Left lung (tissue), 14 donors: ENCODE measurements around the gene IGFBP5. TPM values are rescaled to one million over a fixed set of nuclear protein-coding genes. Genes with fewer than 3 reads are reported as not detected.

Experiments used
- ATAC-seq: fragments of 200-7000 bp; cut with Tn5 transposase; one replicate; pipeline ENCODE4 v1.9.1; 2020; ENCODE audit warnings: moderate library complexity
- DNase-seq, 4 donors: peaks; one replicate each; pipeline ENCODE4 v3.0.0-alpha.2; 2013 to 2020
- H3K27ac ChIP-seq, 2 donors: fragments of 200-600 bp; sonication (generic) in 1 of 2; one replicate each; pipeline versions ENCODE4 v1.5.0 to v1.8.0; 2020 to 2021
- H3K27me3 ChIP-seq, 2 donors: fragments of 200-600 bp; sonication (generic) in 1 of 2; one replicate each; pipeline versions ENCODE4 v1.5.0 to v1.8.0; 2020 to 2021
- H3K36me3 ChIP-seq, 2 donors: fragments of 200-600 bp; sonication (generic) in 1 of 2; one replicate each; pipeline versions ENCODE4 v1.5.0 to v1.8.0; 2020 to 2021
- H3K4me1 ChIP-seq, 2 donors: fragments of 200-600 bp; one replicate each; pipeline ENCODE4 v1.8.0; 2021
- H3K4me3 ChIP-seq, 2 donors: fragments of 200-600 bp; sonication (generic) in 1 of 2; one replicate each; pipeline versions ENCODE4 v1.5.0 to v1.8.0; 2020 to 2021; ENCODE audit warnings: mild to moderate bottlenecking in 1 of 2
- H3K9me3 ChIP-seq, 2 donors: fragments of 200-600 bp; sonication (generic) in 1 of 2; one replicate each; pipeline versions ENCODE4 v1.5.0 to v1.8.0; 2020 to 2021
- CTCF ChIP-seq, 2 donors: fragments of 200-600 bp; sonication (generic) in 1 of 2; IDR thresholded peaks; one replicate each; pipeline versions ENCODE4 v1.5.0 to v1.8.0; 2021; ENCODE audit warnings: antibody characterized with exemption in 2 of 2
- intact Hi-C, 2 donors: fragments of 100-400 bp; cut with DNase I; formaldehyde crosslinking; loops; one replicate each; pipeline versions ENCODE4 v1.11.2 to v1.14.2; 2022
- long read RNA-seq, 12 donors: library from polyadenylated mRNA in 2 of 12; unstranded in 2 of 12; transcript quantifications; one replicate each; pipeline ENCODE4 v2.0.0 and lab custom pipeline, GENCODE V29; 2019 to 2026
- polyA plus RNA-seq, 6 donors: library from polyadenylated mRNA; unstranded; fragments of 120-200 nt; gene quantifications; one replicate each; pipeline ENCODE4 v1.2.1, GENCODE V29; 2013; ENCODE audit not compliant: insufficient read length in 6 of 6
- total RNA-seq, 2 donors: library from RNA; stranded (reverse); fragmentation: NEBNext Ultra II Directional; extraction: Animal tissue kit (Norgen Biotek cat#: 25700); gene quantifications; one replicate each; pipeline ENCODE4 v1.2.1, GENCODE V29; 2021
- donor health status: DM: no; HTN: yes; CAD: no.
- donor health status: DM: no; HTN: no; CAD: no.

Gene IGFBP5
- 100 to 1,000 TPM; 101 to 141 TPM for total RNA-seq
- polyA plus RNA-seq: 100 to 1,000 TPM in 4 of 6 donors, 10 to 100 TPM in 2; 89.4 to 149 (median 121) TPM
- long read RNA-seq, donor 1, full-length matches to known transcripts: 40 of 93 reads
- long read RNA-seq, donor 1, partial matches to known transcripts: 53 of 93 reads
- long read RNA-seq, donor 1, other reads (novel, unspliced or antisense): 0 of 93 reads
- long read RNA-seq, donor 2, full-length matches to known transcripts: 53 of 61 reads
- long read RNA-seq, donor 2, partial matches to known transcripts: 8 of 61 reads
- long read RNA-seq, donor 2, other reads (novel, unspliced or antisense): 0 of 61 reads
- long read RNA-seq, donor 3, full-length matches to known transcripts: 27 of 27 reads
- long read RNA-seq, donor 3, partial matches to known transcripts: 0 of 27 reads
- long read RNA-seq, donor 3, other reads (novel, unspliced or antisense): 0 of 27 reads
- long read RNA-seq, donor 4, partial matches to known transcripts: 1 of 24 reads
- long read RNA-seq, donor 4, other reads (novel, unspliced or antisense): 23 of 24 reads
- long read RNA-seq, donor 5, full-length matches to known transcripts: 41 of 52 reads
- long read RNA-seq, donor 5, partial matches to known transcripts: 11 of 52 reads
- long read RNA-seq, donor 5, other reads (novel, unspliced or antisense): 0 of 52 reads
- long read RNA-seq, donor 6, full-length matches to known transcripts: 16 of 33 reads
- long read RNA-seq, donor 6, partial matches to known transcripts: 12 of 33 reads
- long read RNA-seq, donor 6, other reads (novel, unspliced or antisense): 5 of 33 reads
- long read RNA-seq, donor 7, full-length matches to known transcripts: 7 of 7 reads
- long read RNA-seq, donor 7, partial matches to known transcripts: 0 of 7 reads
- long read RNA-seq, donor 7, other reads (novel, unspliced or antisense): 0 of 7 reads
- long read RNA-seq, donor 8, full-length matches to known transcripts: 27 of 32 reads
- long read RNA-seq, donor 8, partial matches to known transcripts: 5 of 32 reads
- long read RNA-seq, donor 8, other reads (novel, unspliced or antisense): 0 of 32 reads
- long read RNA-seq, donor 9: 0 reads
- long read RNA-seq, donor 10, partial matches to known transcripts: 0 of 14 reads
- long read RNA-seq, donor 10, other reads (novel, unspliced or antisense): 14 of 14 reads
- long read RNA-seq, donor 11, full-length matches to known transcripts: 92 of 119 reads
- long read RNA-seq, donor 11, partial matches to known transcripts: 27 of 119 reads
- long read RNA-seq, donor 11, other reads (novel, unspliced or antisense): 0 of 119 reads
- long read RNA-seq, donor 12, full-length matches to known transcripts: 34 of 34 reads
- long read RNA-seq, donor 12, partial matches to known transcripts: 0 of 34 reads
- long read RNA-seq, donor 12, other reads (novel, unspliced or antisense): 0 of 34 reads

GRCh38 chr2:216695401-216695821 is at the start of gene IGFBP5:
Gene IGFBP5, minus strand, starts transcription at chr2:216695549. Its CDS starts 774 bp downstream, at chr2:216694775.
- DNase-seq (peak in 3 of 4 donors; percentile 73 to 97 (median 94)), ATAC-seq (peak; percentile 10)
- TF ChIP-seq CTCF (IDR thresholded peaks at IDR 0.05): no peak
- peak within 1 kb of the TSS; percentile 26 to 34 for H3K4me3 ChIP-seq
- intact Hi-C loops: loop anchor here in 1 of 2 donors (5.0 to 10.0 kb wide), 3 partner anchors 469 to 1019 kb away; no protein-coding TSS in a partner anchor
- H3K36me3 ChIP-seq: no peaks in the 10 kb centered on the region
- H3K9me3 ChIP-seq: no peaks in the 10 kb centered on the region
- H3K27me3 ChIP-seq: peaks cover 14 to 88% of the 10 kb centered on the region in 2 donors
- peaks cover 10 to 41% of the 10 kb centered on the region in 2 donors for H3K4me1 ChIP-seq
- H3K27ac ChIP-seq: peak within 1 kb of the TSS; percentile 18 to 37

- H3K27ac ChIP-seq: no peak overlapping the region
- intact Hi-C loops: no loop called here
- no peaks in the 10 kb centered on the region for H3K36me3 ChIP-seq
- DNase-seq: no peak
- H3K27me3 ChIP-seq: no peaks in the 10 kb centered on the region
- H3K4me1 ChIP-seq: peaks cover 0 to 13% of the 10 kb centered on the region in 2 donors
- no peak for TF ChIP-seq CTCF (IDR thresholded peaks at IDR 0.05)
- H3K4me3 ChIP-seq: no peak overlapping the region
- ATAC-seq: no peak
- H3K9me3 ChIP-seq: no peaks in the 10 kb centered on the region
Observed at GRCh38 chr2:216743781-216744180, 48.4 kb upstream of the IGFBP5 start.

GRCh38 chr2:216742411-216742810 is 47.1 kb upstream of the IGFBP5 start:
- intact Hi-C loops: no loop called here
- no peaks in the 10 kb centered on the region for H3K27me3 ChIP-seq
- DNase-seq: peak in 1 of 4 donors; percentile 53

GRCh38 chr2:216741223-216741593 is 45.9 kb upstream of the IGFBP5 start:
- H3K9me3 ChIP-seq: no peaks in the 10 kb centered on the region
- H3K4me3 ChIP-seq: no peak overlapping the region
- intact Hi-C loops: no loop called here
- peaks cover 0 to 13% of the 10 kb centered on the region in 2 donors for H3K4me1 ChIP-seq
- ATAC-seq (no peak), DNase-seq (no peak)
- H3K27me3 ChIP-seq: no peaks in the 10 kb centered on the region
- H3K27ac ChIP-seq: no peak overlapping the region
- H3K36me3 ChIP-seq: no peaks in the 10 kb centered on the region
- no peak for TF ChIP-seq CTCF (IDR thresholded peaks at IDR 0.05)

More at GRCh38 chr2:216742411-216742810, 47.1 kb upstream of the IGFBP5 start:
- H3K9me3 ChIP-seq: no peaks in the 10 kb centered on the region
- H3K4me3 ChIP-seq: no peak overlapping the region
- H3K4me1 ChIP-seq: peaks cover 0 to 13% of the 10 kb centered on the region in 2 donors
- no peaks in the 10 kb centered on the region for H3K36me3 ChIP-seq
- no peak overlapping the region for H3K27ac ChIP-seq
- TF ChIP-seq CTCF (IDR thresholded peaks at IDR 0.05): no peak
- ATAC-seq: peak; percentile 50
